NT2/D1 (cell line): ENCODE results near the gene APP.

Source experiments
- DNase-seq: peaks from one replicate; pipeline ENCODE4 v3.0.0-alpha.2; 2011; ENCODE audit warnings: low read depth, low spot score
- H3K27me3 ChIP-seq: 2 replicates; pipeline ENCODE4 v1.6.0; 2011; ENCODE audit warnings: mild to moderate bottlenecking; ENCODE audit not compliant: insufficient read length, insufficient read depth
- H3K36me3 ChIP-seq: 2 replicates; pipeline ENCODE4 v1.6.1; 2011; ENCODE audit warnings: mild to moderate bottlenecking, low read length, mixed read lengths; ENCODE audit not compliant: insufficient read depth, insufficient read length
- H3K4me1 ChIP-seq: 2 replicates; pipeline ENCODE4 v1.5.1; 2011; ENCODE audit not compliant: insufficient read depth, insufficient read length
- H3K4me3 ChIP-seq: 2 replicates; pipeline ENCODE4 v1.5.1; 2011; ENCODE audit warnings: low read depth; ENCODE audit not compliant: insufficient read length
- H3K9ac ChIP-seq: 2 replicates; pipeline ENCODE4 v1.6.0; 2011; ENCODE audit warnings: low read depth; ENCODE audit not compliant: insufficient read length
- H3K9me3 ChIP-seq: 2 replicates; pipeline ENCODE4 v1.5.1; 2011; ENCODE audit warnings: mild to moderate bottlenecking, low read length; ENCODE audit not compliant: insufficient read depth
- SUZ12 ChIP-seq: IDR thresholded peaks from 2 replicates; pipeline ENCODE4 v1.6.1; 2011; ENCODE audit not compliant: insufficient read length, insufficient read depth; ENCODE audit errors: extremely low read depth
- YY1 ChIP-seq: IDR thresholded peaks from 2 replicates; pipeline ENCODE4 v1.6.1; 2011; ENCODE audit not compliant: insufficient read length, insufficient read depth
- ZNF274 ChIP-seq: IDR thresholded peaks from 2 replicates; pipeline ENCODE4 v1.6.1; 2011; ENCODE audit warnings: mild to moderate bottlenecking, low read depth, low read length

APP gene

DNA sequence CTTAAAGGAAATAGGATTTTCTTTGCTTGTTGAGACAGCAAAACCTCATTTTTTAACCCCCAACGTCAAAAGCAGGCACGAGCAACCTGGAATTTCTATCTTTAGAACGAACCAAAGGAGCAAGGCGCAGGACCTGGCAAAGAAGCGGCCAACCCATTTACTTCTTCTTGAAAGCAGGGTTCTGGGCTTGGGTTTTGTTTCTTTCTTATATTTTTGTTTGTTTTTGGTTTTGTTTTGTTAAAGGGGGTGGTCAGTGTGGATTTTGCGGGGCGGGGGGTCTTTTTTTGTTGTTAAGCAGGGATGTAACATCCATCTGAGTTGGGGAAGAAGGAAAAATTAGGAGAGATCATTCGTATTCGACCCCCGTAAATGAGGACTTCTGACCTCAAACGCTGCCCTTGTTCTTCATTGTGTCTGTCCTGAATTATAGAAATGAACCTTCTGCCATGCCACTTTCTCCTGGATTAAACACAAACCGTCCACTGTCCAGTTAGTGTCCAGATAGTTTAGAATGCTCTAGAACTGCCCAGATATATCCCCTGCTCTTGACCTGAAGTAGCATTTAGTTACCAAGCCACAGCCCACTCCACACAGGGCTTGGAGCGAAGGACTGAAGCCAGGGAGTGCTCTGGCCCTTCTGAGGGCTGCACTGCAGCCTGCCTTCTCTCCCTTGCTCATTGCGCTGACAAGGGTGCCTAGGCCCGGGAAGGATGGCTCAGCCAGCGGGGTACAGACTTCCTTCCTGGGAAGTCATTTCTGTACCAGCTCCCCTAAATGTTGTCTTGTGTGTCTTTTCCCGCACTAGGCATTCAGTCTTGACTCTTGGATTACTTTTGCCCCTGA is 909 bp upstream of the APP start:
- TF ChIP-seq YY1 = no peak
- TF ChIP-seq ZNF274 = no peak
- no peak for TF ChIP-seq SUZ12
- Histone ChIP-seq H3K27me3 (peaks cover 10% of the 10 kb centered on the region), H3K36me3 (peaks cover 13% of the 10 kb centered on the region), H3K4me3 (peak overlapping the region; percentile 90), H3K9me3 (no peaks in the 10 kb centered on the region), H3K4me1 (peaks cover 3% of the 10 kb centered on the region), H3K9ac (peak overlapping the region; percentile 98)
- DNase-seq = no peak

GRCh38 chr21:26169611-26170470 is 729 bp downstream of the APP start:
- peaks cover 10% of the 10 kb centered on the region for H3K27me3 ChIP-seq
- DNase-seq = no peak
- TF ChIP-seq YY1 (no peak), ZNF274 (no peak), SUZ12 (no peak)
- H3K4me3 ChIP-seq = peak overlapping the region; percentile 90
- H3K36me3 ChIP-seq = peaks cover 18% of the 10 kb centered on the region
- peak overlapping the region; percentile 98 for H3K9ac ChIP-seq
- no peaks in the 10 kb centered on the region for H3K9me3 ChIP-seq
- H3K4me1 ChIP-seq = peaks cover 3% of the 10 kb centered on the region

GRCh38 chr21:26169061-26169610 is 1.4 kb downstream of the APP start:
- peaks cover 10% of the 10 kb centered on the region for H3K27me3 ChIP-seq
- peak; percentile 68 for DNase-seq
- H3K4me3 ChIP-seq = peak overlapping the region; percentile 90
- H3K9me3 ChIP-seq = no peaks in the 10 kb centered on the region
- peak overlapping the region; percentile 98 for H3K9ac ChIP-seq
- TF ChIP-seq YY1 (no peak), ZNF274 (no peak), SUZ12 (no peak)
- H3K36me3 ChIP-seq = peaks cover 18% of the 10 kb centered on the region
- peaks cover 3% of the 10 kb centered on the region for H3K4me1 ChIP-seq

DNA sequence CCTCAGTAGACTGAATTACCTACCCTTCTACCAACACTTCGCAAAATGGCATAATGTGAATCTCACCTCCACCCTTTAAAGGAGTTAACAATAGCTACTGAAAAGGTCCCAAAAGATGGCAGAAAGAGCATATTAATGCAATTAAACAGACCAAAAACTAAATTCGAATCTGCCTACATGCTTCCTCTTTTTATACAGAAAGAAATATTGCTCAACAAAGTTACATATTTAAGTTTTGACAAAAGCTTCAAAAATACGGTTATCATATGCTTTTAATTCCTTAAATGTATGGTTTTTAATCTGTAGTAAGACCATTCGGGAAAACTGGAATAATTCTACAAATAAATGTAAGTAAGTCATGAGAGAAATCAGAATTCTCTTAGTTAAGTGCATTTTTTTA is 2.2 kb downstream of the APP start:
- DNase-seq = no peak
- Histone ChIP-seq H3K27me3 (peaks cover 10% of the 10 kb centered on the region), H3K9ac (peak overlapping the region; percentile 38), H3K36me3 (peaks cover 18% of the 10 kb centered on the region), H3K4me1 (peaks cover 3% of the 10 kb centered on the region), H3K9me3 (no peaks in the 10 kb centered on the region), H3K4me3 (peak overlapping the region; percentile 90)
- no peak for TF ChIP-seq SUZ12
- TF ChIP-seq YY1 = no peak
- no peak for TF ChIP-seq ZNF274

DNA sequence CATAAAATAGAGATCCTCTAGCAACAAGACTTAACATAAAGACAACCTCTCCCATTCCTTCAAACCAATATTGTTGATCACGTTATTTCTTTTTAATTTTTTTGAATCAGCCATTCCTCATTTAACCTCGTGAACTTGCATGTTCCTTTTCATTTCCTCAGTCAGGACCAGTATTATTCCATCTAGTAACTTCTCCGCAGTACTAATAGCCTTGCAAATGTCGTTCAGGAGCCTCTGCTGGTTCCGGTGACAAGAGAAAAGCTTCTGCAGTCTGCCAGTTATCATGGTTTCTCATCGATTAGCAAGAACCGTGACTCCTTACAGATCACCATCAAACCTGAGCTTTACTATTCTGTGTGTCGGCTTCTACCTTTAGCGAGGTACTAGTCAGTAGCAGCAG is 3.0 kb downstream of the APP start:
- H3K9ac ChIP-seq = peak overlapping the region; percentile 27
- TF ChIP-seq YY1 (no peak), ZNF274 (no peak), SUZ12 (no peak)
- H3K4me1 ChIP-seq = peaks cover 3% of the 10 kb centered on the region
- peaks cover 18% of the 10 kb centered on the region for H3K36me3 ChIP-seq
- H3K9me3 ChIP-seq = no peaks in the 10 kb centered on the region
- no peak overlapping the region for H3K4me3 ChIP-seq
- H3K27me3 ChIP-seq = peaks cover 10% of the 10 kb centered on the region
- no peak for DNase-seq

GRCh38 chr21:26165331-26165730 is 5.2 kb downstream of the APP start:
- H3K27me3 ChIP-seq = no peaks in the 10 kb centered on the region
- no peaks in the 10 kb centered on the region for H3K4me1 ChIP-seq
- no peak overlapping the region for H3K4me3 ChIP-seq
- peaks cover 24% of the 10 kb centered on the region for H3K36me3 ChIP-seq
- H3K9ac ChIP-seq = no peak overlapping the region
- TF ChIP-seq ZNF274 (no peak), SUZ12 (no peak), YY1 (no peak)
- DNase-seq = no peak
- H3K9me3 ChIP-seq = no peaks in the 10 kb centered on the region

DNA sequence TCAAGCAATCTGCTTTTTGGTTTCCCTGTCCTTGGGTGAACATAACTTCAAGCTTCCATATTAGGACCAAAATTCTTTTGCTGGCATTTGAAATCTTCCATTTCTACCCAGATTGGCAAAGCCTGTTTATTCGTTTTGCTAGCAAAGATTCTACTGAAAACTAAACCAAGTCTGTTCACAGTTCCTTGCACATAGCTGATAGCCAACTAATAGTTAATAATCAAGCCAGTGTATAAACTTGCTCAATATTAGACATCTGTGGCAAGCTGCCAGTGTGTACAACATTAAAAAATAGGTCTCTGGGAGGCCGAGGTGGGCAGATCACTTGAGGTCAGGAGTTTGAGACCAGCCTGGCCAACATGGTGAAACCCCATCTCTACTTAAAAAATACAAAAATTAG is 6.3 kb downstream of the APP start:
- no peak overlapping the region for H3K4me3 ChIP-seq
- H3K27me3 ChIP-seq = no peaks in the 10 kb centered on the region
- no peak for TF ChIP-seq YY1
- TF ChIP-seq ZNF274 = no peak
- TF ChIP-seq SUZ12 = no peak
- no peak overlapping the region for H3K9ac ChIP-seq
- H3K9me3 ChIP-seq = no peaks in the 10 kb centered on the region
- no peak for DNase-seq
- H3K4me1 ChIP-seq = no peaks in the 10 kb centered on the region
- H3K36me3 ChIP-seq = peaks cover 24% of the 10 kb centered on the region
